Frontal cortex (tissue), 4 donors: ENCODE data around the gene FPR2. TPM values are rescaled to one million over a fixed set of nuclear protein-coding genes. Genes with fewer than 3 reads are reported as not detected.
A peak's percentile ranks its signal among the peaks of the same experiment; 100 is the strongest.
"Not testable (repeated sequence)": the region's sequence is repeated elsewhere in the genome, so short reads cannot be mapped to it uniquely, and the experiment has no call there.

ENCODE experiments used
- DNase-seq, 2 donors: peaks; one replicate each; pipeline ENCODE4 v3.0.0; 2012; ENCODE audit warnings: low spot score in 2 of 2
- FAIRE-seq: peaks from 2 replicates; lab custom pipeline; 2012; peaks lifted over from hg19 to GRCh38; lab: Jason Lieb, UNC
- total RNA-seq: library from RNA; depleted of rRNA; stranded (reverse); fragments of >200 nt; gene quantifications from one replicate; pipeline ENCODE4 v1.2.3, GENCODE V29; 2014
- donor health status: control.
- donor health status: control.
- donor health status: control.

Gene FPR2
- total RNA-seq, 1 donor from 2014 or later, result 0.41 TPM

DNA sequence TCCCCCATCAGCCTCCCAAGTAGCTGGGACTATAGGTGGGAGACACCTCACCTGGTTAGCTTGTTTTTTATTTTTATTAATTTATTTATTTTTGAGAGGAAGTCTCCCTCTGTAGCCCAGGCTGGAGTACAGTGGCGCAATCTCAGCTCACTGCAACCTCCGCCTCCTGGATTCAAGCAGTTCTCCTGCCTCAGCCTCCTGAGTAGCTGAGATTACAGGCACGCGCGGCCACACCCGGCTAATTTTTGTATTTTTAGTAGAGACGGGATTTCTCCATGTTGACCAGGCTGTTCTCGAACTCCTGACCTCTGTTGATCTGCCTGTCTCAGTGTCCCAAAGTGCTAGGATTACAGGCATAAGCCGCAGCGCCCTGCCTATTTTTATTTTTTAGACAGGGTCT lies 22.5 kb upstream of the FPR2 start:
- DNase-seq, FAIRE-seq: not testable (repeated sequence)

DNA sequence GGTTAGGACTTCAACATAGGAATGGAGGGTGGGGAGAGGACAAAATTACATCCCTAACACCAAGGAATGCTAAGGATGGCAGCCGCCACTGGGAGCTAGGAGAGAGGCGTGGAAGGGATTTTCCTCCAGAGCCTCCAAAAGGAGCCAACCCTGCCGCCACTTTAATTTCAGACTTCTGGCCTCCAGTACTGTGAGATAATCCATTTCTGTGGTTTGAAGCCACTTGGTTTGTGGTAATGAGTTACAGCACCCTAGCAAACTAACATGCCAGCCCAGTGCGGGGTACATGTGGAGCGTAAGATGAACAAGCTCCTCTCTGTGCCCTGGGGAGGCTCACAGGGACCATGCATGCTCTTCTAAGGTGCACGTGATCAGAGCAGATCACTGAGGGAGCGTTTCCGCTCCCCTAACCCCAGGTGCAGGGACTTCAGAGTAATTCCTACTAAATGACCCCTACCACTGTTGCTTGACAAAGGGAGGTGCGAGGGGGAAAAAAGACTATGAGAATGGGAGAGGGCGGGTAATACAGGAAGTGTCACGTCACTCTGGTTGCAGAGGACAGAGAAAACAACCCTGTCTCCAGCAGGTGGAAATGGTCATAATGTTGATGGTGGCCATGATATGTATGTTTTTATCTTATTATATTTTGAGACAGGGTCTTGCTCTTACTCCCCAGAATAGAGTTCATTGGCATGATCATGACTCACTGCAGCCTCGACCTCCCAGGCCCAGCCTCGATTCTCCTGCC lies 21.3 kb upstream of the FPR2 start:
- DNase-seq (no peak), FAIRE-seq (no peak)

DNA sequence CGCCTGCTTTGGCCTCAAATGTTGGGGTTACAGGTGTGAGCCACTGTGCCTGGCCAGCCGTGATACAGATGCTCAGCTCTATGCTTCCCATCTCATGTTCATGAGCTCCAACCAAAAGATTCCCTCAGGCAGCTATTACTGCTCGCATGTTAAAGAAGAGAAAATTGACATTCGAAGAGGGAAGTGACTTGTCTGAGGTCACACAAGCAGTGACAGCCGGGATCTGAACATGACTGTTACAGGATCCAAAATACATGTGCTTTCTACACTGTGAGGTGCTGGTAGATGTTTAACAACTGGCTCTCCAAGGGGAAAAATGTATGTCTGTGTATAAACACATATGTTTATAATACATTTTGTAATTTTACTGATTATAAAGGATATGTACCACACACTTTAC lies 20.6 kb upstream of the FPR2 start:
- no peak for FAIRE-seq
- no peak for DNase-seq

DNA sequence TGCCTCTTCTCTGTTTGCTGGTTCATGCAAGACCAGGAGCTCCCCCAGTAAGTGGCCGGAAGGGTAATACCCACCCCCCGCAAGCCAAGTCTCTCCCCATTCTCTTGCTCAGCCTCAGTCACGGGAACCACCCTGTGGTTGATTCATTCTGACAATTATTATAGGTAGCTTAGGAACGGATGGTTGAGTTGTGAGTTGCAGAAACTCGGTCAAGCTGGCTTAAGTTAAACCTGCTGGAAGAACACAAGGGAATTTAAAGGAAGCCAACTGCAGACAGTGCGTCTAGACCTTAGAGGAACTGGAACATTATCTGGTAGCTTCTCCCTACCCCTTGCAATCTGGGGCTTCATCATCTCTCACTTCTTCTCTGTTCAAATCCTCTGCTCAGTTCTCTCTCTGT lies 18.2 kb upstream of the FPR2 start:
- DNase-seq (no peak), FAIRE-seq (no peak)

DNA sequence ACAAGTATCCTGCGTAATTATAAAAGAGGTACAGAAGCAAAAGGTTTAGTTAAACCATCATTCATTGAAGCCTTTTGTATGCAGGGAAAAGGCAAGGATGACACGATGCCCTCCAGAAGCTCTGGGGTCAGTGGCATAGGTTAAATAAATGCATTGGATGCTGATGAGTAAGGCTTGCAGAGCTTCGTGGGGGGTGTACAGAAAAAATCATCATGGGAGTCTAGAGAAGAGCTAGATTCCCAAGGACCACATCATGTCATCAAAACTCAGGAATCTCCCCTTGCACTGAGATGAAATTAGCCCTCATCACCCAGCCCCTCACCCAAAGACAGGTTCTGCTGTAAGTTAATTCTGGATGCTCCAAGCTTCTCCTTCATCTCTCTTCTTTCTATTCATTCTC lies 17.6 kb upstream of the FPR2 start:
- DNase-seq (no peak), FAIRE-seq (no peak)

DNA sequence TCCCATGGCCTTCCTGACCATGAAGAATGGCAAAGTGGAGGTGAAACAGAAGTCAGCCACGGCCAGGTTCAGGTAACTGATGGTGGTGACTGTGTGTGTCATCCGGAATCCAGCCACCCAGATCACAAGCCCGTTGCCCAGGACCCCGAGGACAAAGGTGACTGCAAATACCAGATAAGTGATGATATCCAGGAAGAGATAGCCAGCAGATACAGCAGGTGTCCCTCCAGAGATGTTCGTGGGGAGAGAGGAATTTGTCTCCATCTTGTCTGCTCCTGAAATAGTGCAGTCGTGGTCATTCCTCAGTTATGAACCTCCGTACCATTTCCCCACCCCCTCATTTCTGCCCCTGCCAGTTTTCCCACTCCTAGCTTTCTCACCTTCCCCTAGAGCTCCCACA lies 14.2 kb upstream of the FPR2 start:
- FAIRE-seq, result no peak

DNA sequence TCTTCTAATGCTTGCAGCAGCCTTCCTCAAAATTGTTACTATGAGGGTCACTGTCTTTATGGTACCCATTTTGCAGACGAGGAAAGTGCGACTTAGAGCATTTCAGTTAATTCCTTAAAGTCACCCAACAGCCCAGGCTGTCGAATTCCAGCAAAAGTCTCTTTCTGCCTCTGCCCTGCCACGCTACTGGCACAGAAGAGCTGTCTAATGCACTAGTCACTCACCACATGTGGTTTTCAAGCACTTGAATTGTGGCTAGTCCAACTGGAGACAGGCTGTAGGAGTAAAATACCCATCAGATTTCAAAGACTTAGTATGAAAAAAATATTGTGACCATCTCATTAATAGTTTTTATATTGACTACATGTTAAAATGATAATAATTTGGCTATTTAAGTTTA lies 11.0 kb upstream of the FPR2 start:
- no peak for FAIRE-seq
- DNase-seq, result no peak

More for the DNA sequence above, 14.2 kb upstream of the FPR2 start:
- no peak for DNase-seq

DNA sequence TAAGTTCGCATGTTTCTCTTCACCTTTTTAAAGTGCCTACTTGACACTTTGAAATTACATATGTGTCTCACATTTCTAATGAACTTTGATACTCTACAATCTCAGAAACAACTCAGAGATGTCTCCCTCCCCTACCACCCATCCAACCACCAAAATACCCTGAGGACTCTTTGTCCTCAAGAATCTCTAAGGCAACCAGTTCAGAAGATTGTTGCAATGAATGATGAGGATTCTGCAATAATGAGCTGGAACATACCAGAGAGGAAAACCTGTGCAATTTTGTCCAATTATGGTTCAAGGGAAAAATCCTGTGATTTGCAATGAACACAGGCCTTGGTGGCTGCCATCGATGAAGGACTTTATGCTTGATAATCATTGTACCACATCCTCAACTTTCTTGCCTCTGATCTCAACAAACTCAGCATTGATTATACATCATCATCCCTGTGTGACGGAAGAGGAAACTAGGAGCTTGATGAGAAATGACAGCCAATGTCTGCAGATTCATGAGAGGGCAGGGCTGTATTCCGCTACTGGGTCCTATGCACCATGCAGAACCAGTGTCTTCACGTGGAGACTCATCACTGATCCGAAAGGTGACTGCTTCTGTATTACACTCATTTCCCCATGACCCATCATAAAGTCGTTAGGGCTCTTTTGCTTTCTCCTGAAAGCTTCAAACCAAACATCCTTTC lies 10.4 kb upstream of the FPR2 start:
- FAIRE-seq (no peak), DNase-seq (no peak)

DNA sequence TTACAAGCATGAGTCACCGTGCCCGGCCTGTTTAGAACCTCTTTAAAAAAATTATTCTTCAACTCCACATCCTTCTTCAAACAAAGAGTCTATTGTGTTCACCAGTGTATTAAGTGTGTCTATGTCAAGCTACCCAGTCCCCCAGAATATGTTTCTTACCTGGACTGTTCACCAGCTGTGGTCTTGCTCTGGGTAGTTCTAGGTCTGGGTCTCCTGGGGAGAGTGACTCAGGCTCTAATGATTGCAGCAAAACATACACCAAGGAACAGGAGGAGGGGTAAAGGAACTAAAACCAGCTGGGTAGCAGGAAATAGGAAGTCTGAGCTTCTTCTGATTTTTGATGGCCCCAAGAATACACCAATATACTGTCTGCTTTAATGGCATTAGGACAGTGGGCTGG lies 9.3 kb upstream of the FPR2 start, which contains the start of gene FPR1:
FPR1 (minus strand) TSS at position 224 of the 400 bp plus-strand sequence. CDS start 4,884 bp downstream, outside the sequence.
- FAIRE-seq, result no peak
- no peak for DNase-seq

DNA sequence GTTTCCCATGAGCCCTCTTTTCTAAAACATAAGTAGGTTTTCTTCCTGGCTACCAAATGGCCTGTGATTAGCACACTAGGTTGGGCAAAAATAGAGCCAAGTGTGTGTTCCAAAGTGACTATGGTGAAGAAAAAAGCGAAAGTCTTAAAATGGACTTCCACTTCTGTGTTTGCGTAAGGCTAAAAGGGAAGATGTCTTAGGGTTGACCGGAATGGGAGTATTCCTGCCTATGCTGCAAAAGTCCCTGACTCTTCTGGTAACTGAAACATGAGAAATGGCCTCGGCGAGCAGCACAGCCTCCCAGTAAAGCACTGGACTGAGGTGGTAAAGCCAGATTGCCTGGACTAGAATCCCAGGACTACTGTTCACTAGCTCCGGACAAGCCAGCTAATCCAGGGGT lies 6.9 kb upstream of the FPR2 start:
- FAIRE-seq, result no peak
- DNase-seq, result no peak

DNA sequence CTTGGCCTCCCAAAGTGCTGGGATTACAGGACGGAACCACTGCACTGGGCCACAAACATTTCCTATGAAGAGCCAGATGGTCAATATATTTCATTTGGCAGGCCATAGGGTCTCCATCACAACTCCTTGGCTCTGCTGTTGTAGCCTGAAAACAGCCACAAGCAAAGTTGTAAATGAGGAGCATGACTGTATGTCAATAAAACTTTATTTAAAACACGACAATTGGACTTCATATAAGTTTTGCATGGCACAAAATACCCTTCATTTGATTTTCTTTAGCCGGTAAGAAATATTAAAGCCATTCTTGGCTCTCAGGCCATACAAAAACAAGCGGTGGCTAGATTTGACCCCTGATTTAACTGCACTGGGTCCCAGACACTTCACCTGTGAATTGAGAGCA lies 6.2 kb upstream of the FPR2 start:
- FAIRE-seq, result no peak

DNA sequence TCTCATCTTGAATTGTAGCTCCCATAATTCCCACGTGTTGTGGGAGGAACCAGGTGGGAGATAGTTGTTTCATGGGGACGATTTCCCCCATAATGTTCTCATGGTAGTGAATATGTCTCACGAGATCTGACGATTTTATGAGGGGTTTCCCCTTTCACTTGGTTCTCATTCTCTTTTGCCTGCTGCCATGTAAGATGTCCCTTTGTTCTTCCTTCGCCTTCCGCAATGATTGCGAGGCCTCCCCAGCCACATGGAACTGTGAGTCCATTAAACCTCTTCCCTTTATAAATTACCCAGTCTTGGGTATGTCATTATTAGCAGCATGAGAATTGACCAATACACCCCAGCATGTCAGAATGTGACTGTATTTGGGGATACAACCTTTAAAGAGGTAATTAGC lies 5.4 kb upstream of the FPR2 start:
- DNase-seq (no peak), FAIRE-seq (no peak)

More for the DNA sequence above, 6.2 kb upstream of the FPR2 start:
- no peak for DNase-seq

DNA sequence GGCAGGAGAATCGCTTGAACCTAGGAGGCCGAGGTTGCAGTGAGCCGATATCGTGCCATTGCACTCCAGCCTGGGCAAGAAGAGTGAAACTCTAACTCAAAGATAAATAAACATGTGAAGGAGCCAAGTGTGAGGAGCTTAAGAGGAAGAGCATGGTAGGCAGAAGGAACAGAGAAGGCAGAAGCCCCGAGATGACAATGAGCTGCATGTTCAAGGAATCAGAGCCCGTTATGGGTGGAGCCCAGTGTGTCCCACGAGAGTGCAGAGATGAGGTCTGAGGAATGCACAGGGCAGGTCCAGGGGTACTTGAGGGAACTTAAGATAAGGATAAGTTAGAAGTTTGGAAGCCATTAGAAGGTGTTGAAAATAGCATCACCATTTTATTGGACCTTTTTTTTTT lies 716 bp downstream of the FPR2 start:
- DNase-seq, result no peak
- FAIRE-seq, result no peak

DNA sequence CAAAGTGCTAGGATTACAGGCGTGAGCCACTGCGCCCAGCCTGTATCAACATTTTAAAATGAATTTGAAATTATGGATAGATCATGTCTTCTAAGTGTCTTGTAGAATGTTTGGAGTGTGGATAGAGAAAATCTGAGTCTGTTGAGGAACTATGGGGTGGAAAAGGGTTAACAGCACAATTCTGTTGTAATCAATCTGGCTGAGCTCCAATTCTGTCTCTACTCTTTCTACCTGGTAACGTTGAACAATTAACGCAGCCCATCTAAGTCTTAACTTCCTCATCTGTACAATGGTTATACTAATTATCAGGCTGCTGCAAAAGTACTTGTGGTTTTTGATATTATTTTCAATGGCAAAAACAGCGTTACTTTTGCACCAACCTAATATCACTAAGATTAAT lies 4.1 kb downstream of the FPR2 start:
- no peak for DNase-seq
- no peak for FAIRE-seq

DNA sequence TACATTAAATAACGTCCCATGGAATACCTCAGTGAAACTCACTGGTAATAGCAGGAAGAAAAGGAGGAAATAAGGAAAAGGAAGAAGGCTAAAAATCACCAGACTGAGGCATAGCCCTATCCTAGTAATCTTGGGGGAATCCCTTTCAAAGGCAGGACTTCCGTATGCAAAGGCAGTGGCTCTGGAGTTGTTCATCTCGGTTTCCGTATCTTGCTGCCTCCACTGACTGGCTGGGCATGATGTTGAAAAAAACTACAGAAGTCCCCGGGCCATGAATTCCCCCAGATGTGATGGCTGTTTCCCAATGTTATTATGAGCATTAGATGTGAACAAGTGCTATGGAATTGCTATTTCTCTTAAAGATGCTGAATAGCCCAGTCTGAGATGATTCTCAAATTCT lies 5.5 kb downstream of the FPR2 start:
- FAIRE-seq (no peak), DNase-seq (no peak)

DNA sequence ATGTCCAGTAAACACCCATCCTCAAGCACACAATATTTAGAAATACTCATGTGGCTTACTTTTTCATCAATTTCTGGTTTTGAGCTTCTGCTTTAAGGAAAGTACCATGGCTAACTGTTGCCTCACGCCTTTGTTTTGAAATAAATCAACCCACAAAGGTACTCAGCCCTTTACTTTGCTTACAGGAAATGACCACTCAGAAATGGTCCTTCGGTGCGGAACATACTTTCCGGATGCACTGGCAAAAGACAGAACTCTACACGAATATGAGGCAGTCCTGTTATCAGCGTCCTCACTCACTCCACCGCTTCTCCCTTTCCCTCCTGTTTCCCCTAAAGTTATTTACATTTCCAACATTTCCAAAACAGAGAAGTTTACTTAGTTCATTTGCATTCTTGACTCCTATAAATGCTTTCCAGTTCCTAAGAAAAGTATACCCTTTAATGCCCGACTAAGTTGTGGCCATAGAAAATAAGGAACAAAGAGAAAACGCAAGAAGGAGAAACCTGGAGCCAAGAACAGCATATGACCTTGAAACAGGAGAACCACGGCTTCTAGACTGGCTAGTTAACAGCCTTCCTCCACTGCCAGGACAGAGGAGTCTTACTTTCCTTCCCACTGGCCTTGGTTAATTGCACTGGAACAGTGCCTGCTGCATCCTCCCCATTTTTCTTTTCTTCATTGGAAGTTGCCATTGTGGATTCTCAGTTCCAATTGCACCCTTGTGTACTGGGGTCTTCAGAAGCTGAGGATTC lies 10.6 kb downstream of the FPR2 start:
- DNase-seq (no peak), FAIRE-seq (no peak)

DNA sequence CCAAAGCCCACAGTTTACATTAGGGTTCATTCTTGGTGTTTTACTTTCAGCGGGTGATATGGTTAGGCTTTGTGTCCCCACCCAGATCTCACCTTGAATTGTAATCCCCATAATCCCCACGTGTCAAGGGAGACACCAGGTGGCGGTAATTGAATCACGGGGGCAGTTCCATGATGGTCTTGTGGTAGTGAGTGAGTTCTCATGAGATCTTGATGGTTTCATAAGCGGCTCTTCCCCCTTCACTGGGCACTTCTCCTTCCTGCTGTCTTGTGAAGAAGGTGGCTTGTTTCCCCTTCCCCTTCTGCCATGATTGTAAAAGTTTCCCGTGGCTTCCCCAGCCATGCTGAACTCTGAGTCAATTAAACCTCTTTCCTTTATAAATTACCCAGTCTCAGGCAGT lies 12.0 kb downstream of the FPR2 start:
- DNase-seq (no peak), FAIRE-seq (no peak)

DNA sequence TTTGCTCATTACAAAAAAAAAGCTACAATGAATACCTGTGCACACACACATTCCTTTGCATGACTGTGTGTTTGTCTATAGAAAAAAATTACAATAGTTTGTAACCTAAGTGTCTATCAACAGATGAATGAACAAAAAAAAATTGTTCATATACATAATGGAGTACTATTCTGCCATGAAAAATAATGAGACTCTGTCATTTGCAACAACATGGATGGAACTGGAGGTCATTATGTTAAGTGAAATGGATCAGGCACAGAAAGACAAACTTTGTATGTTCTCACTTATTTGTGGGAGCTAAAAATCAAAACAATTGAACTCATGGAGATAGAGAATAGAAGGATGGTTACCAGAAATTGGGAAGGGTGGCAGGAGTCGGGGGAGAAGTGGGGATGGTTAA lies 15.6 kb downstream of the FPR2 start:
- not testable (repeated sequence) for FAIRE-seq, DNase-seq

DNA sequence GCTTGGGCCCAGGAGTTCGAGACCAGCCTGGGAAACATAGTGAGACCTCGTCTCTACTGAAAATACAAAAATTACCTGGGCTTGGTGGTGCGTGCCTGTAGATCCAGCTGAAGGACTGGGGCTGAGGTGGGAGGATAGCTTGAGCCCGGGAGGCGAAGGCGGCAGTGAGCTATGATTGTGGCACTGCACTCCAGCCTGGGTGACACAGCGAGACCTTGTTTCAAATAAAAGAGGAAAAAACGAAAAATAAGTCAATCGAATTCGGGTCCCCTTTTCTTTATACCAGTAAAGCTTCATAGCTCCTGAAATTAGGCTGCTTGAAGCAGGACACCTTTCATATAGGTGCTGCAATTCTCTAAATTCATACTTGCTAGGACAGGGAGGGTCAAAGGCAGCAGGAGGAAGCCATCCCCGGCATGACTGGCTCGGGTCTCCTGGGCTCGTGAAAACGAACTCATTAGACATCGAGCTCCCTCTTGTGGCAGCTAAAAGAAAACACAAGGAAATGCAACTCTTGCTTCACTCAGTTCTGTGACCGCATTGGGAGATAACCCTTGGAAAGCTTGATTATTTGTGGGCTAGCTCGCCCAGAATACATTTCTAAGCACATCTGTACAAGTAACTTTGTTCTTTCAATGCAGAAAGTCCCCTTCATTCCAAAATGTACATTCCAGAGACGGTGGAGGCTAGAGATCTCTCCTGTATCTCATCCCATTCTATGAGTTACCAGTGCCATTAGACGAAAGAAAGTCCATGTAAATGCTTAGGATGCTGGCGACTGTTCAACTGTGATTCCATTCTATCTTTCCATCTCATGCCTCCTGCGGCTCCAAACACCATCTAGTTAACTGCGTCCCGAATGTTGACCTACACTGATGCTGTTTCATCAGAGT lies 16.8 kb downstream of the FPR2 start:
- DNase-seq, result peak; percentile 38 to 58
- FAIRE-seq, result no peak

DNA sequence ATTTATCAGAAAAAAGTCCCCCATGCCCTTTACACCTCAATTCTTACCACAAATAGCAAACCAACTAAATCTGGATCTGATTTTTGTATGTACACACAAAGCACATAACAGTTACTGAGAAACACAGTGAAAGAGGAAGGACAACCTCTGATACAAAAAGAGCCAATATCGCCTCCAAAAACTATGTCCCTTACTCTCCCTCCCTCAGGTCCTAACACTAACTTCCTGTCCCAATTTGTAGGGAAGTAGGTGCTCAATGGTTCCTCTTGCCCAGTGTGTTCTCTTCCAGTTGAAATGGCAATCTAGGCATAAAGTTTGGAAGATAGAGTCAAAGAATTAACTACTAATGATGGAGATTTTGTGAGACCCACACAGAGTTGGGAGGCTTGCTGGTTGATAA lies 18.2 kb downstream of the FPR2 start:
- DNase-seq (no peak), FAIRE-seq (no peak)
